Small intestine (tissue), 7 donors: ENCODE results near the gene WDR46. TPM values are rescaled to one million over a fixed set of nuclear protein-coding genes. Genes with fewer than 3 reads are reported as not detected.

Experiments used
- DNase-seq, 2 donors: peaks; one replicate each; pipeline versions ENCODE4 v3.0.0 to v3.0.0-alpha.2; 2013
- FAIRE-seq: peaks from 2 replicates; lab custom pipeline; 2012; peaks lifted over from hg19 to GRCh38; lab: Jason Lieb, UNC
- H3K27ac ChIP-seq, 3 donors: one replicate each; pipeline ENCODE4 v1.5.1; 2013; ENCODE audit warnings: low read length in 2 of 3, mild to moderate bottlenecking in 2 of 3, control low read depth in 1 of 3, inconsistent platforms in 1 of 3, low read depth in 1 of 3, moderate library complexity in 1 of 3
- H3K27me3 ChIP-seq, 3 donors: one replicate each; pipeline ENCODE4 v1.6.1; 2013; ENCODE audit warnings: low read length in 3 of 3, inconsistent platforms in 1 of 3; ENCODE audit not compliant: control insufficient read depth in 3 of 3, insufficient read depth in 3 of 3
- H3K36me3 ChIP-seq, 3 donors: one replicate each; pipeline ENCODE4 v1.6.1; 2013; ENCODE audit warnings: low read length in 3 of 3, inconsistent platforms in 1 of 3, low read depth in 1 of 3, mild to moderate bottlenecking in 1 of 3, moderate library complexity in 1 of 3; ENCODE audit not compliant: control insufficient read depth in 3 of 3, insufficient read depth in 2 of 3
- H3K4me1 ChIP-seq, 3 donors: one replicate each; pipeline ENCODE4 v1.6.1; 2013; ENCODE audit warnings: low read length in 2 of 3, inconsistent platforms in 1 of 3, low read depth in 1 of 3, mild to moderate bottlenecking in 1 of 3, moderate library complexity in 1 of 3; ENCODE audit not compliant: control insufficient read depth in 3 of 3, insufficient read depth in 2 of 3
- H3K4me3 ChIP-seq, 3 donors: one replicate each; pipeline ENCODE4 v1.5.1; 2013; ENCODE audit warnings: low read length in 3 of 3, control low read depth in 1 of 3, inconsistent platforms in 1 of 3, low read depth in 1 of 3, mild to moderate bottlenecking in 1 of 3, moderate library complexity in 1 of 3
- H3K9me3 ChIP-seq, 2 donors: one replicate each; pipeline ENCODE4 v1.6.1; 2013; ENCODE audit warnings: low read depth in 1 of 2, low read length in 1 of 2; ENCODE audit not compliant: control insufficient read depth in 2 of 2, insufficient read depth in 1 of 2
- WGBS, 3 donors: extraction: QIAGEN DNeasy Blood & Tissue Kit; methylation state at CpG; one replicate each; pipeline ENCODE4 v1.1.7; 2013; 5-methylcytosine and 5-hydroxymethylcytosine counted together
- polyA plus RNA-seq, 4 donors: library from polyadenylated mRNA; stranded (reverse) in 3 of 4; unstranded in 1 of 4; fragments of 200-250 nt in 3 of 4; fragments of 120-200 nt in 1 of 4; gene quantifications; one replicate each; pipeline versions ENCODE4 v1.2.1 to v1.2.3, GENCODE V29; 2013
- donor health status: healthy with polysubstance abuse.
- donor health status: control.
- donor health status: control.
- donor health status: Bipolar disorder and iron deficiency.
- donor health status: healthy.

The WDR46 gene
- polyA plus RNA-seq, 4 donors, result 39.4 to 60.5 (median 43.5) TPM

GRCh38 chr6:33316603-33317418 lies 27.8 kb upstream of the WDR46 start:
- 75 to 79% (median 75%) methylated on average over 19 of the region's 19 CpGs for WGBS, 3 donors

GRCh38 chr6:33315793-33316602 lies 27.0 kb upstream of the WDR46 start:
- FAIRE-seq (no peak), DNase-seq (no peak)
- peaks cover 5 to 40% (median 6%) of the 10 kb centered on the region in 3 donors for H3K4me1 ChIP-seq
- H3K36me3 ChIP-seq, result peaks cover 3 to 52% (median 10%) of the 10 kb centered on the region in 3 donors
- no peaks in the 10 kb centered on the region for H3K27me3 ChIP-seq
- no peak overlapping the region for H3K4me3 ChIP-seq
- no peaks in the 10 kb centered on the region for H3K9me3 ChIP-seq
- H3K27ac ChIP-seq, result no peak overlapping the region
- WGBS, 3 donors, result 90 to 94% (median 92%) methylated on average over 16 to 17 of the region's 17 CpGs

More at GRCh38 chr6:33316603-33317418, 27.8 kb upstream of the WDR46 start:
- H3K36me3 ChIP-seq, result peaks cover 3 to 55% (median 9%) of the 10 kb centered on the region in 3 donors
- no peaks in the 10 kb centered on the region for H3K27me3 ChIP-seq
- no peaks in the 10 kb centered on the region for H3K9me3 ChIP-seq
- peak overlapping the region in 1 of 3 donors; percentile 5 for H3K27ac ChIP-seq
- peak overlapping the region; percentile 6 to 52 (median 51) for H3K4me3 ChIP-seq
- peaks cover 7 to 37% (median 9%) of the 10 kb centered on the region in 3 donors for H3K4me1 ChIP-seq
- DNase-seq (no peak), FAIRE-seq (no peak)

GRCh38 chr6:33314943-33315792 lies 26.1 kb upstream of the WDR46 start:
- peak overlapping the region in 2 of 3 donors; percentile 93 to 95 for H3K4me3 ChIP-seq

GRCh38 chr6:33314515-33314942 lies 25.5 kb upstream of the WDR46 start:
- DNase-seq (peak; percentile 85 to 88), FAIRE-seq (no peak)
- Histone ChIP-seq H3K9me3 (no peaks in the 10 kb centered on the region), H3K4me3 (peak overlapping the region in 2 of 3 donors; percentile 93 to 95), H3K27me3 (no peaks in the 10 kb centered on the region), H3K36me3 (peaks cover 0 to 50% (median 2%) of the 10 kb centered on the region in 3 donors), H3K4me1 (peaks cover 5 to 40% (median 6%) of the 10 kb centered on the region in 3 donors), H3K27ac (peak overlapping the region; percentile 95 to 99 (median 98))
- 2 to 3% (median 3%) methylated on average over 10 of the region's 10 CpGs for WGBS, 3 donors

More at GRCh38 chr6:33314943-33315792, 26.1 kb upstream of the WDR46 start:
- Histone ChIP-seq H3K36me3 (peaks cover 1 to 51% (median 9%) of the 10 kb centered on the region in 3 donors), H3K9me3 (no peaks in the 10 kb centered on the region), H3K4me1 (peaks cover 5 to 40% (median 6%) of the 10 kb centered on the region in 3 donors), H3K27ac (peak overlapping the region; percentile 95 to 99 (median 98)), H3K27me3 (no peaks in the 10 kb centered on the region)
- DNase-seq (peak; percentile 76 to 83), FAIRE-seq (no peak)
- 31 to 40% (median 32%) methylated on average over 40 to 47 of the region's 47 CpGs for WGBS, 3 donors

GRCh38 chr6:33313709-33314514 lies 24.9 kb upstream of the WDR46 start, which contains the start of gene TAPBP:
Gene TAPBP (minus strand): TSS chr6:33314078. CDS start chr6:33314041, 37 bp downstream.
- 0% methylated on average over 41 to 47 of the region's 47 CpGs for WGBS, 3 donors
- Histone ChIP-seq H3K27me3 (no peaks in the 10 kb centered on the region), H3K27ac (peak within 1 kb of the TSS; percentile 95 to 99 (median 98)), H3K9me3 (no peaks in the 10 kb centered on the region), H3K4me1 (peaks cover 5 to 35% (median 6%) of the 10 kb centered on the region in 3 donors), H3K4me3 (peak within 1 kb of the TSS; percentile 76 to 95 (median 93)), H3K36me3 (peaks cover 0 to 49% (median 2%) of the 10 kb centered on the region in 3 donors)
- FAIRE-seq (no peak), DNase-seq (peak; percentile 77 to 88)

GRCh38 chr6:33313105-33313708 lies 24.2 kb upstream of the WDR46 start:
- Histone ChIP-seq H3K9me3 (no peaks in the 10 kb centered on the region), H3K27me3 (no peaks in the 10 kb centered on the region), H3K4me1 (peaks cover 3 to 29% (median 6%) of the 10 kb centered on the region in 3 donors), H3K4me3 (peak overlapping the region; percentile 76 to 95 (median 93)), H3K27ac (peak overlapping the region; percentile 95 to 99 (median 98)), H3K36me3 (peaks cover 0 to 48% (median 2%) of the 10 kb centered on the region in 3 donors)
- WGBS, 3 donors, result 0 to 1% (median 1%) methylated on average over 28 to 33 of the region's 33 CpGs
- no peak for FAIRE-seq
- DNase-seq, result peak; percentile 47 to 83
